ENCODE data around the gene G6PC1. TPM values are rescaled to one million over a fixed set of nuclear protein-coding genes. Genes with fewer than 3 reads are reported as not detected.

G6PC1 gene
- total and polyA plus RNA-seq, 2 of the 13 experiments (the other 11 are each of a cell fraction or from before 2014, with no cell fraction given), result 1.7 to 37.9 TPM

- TF ChIP-seq, protein P1, sequence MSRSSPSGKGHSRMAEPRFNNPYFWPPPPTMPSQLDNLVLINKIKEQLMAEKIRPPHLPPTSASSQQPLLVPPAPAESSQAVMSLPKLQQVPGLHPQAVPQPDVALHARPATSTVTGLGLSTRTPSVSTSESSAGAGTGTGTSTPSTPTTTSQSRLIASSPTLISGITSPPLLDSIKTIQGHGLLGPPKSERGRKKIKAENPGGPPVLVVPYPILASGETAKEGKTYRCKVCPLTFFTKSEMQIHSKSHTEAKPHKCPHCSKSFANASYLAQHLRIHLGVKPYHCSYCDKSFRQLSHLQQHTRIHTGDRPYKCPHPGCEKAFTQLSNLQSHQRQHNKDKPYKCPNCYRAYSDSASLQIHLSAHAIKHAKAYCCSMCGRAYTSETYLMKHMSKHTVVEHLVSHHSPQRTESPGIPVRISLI (CRISPR knock-in tag; IDR thresholded peaks at IDR 0.05; ENCODE audit: borderline replicate concordance), result peak; percentile 73; the same call in 1 of the 2 replicates
- 0 out of 2 replicates have a peak, but pooled peaks have one; percentile 41 for TF ChIP-seq ZNF552 (CRISPR knock-in tag; IDR thresholded peaks at IDR 0.05; ENCODE audit: borderline replicate concordance)
- peak; percentile 96 for TF ChIP-seq ESRRA (CRISPR knock-in tag; IDR thresholded peaks at IDR 0.05; ENCODE audit: low read depth)
- no peak for TF ChIP-seq ATM (IDR thresholded peaks at IDR 0.05; ENCODE audit: borderline replicate concordance)
- no peak for TF ChIP-seq MLLT10 (CRISPR knock-in tag; IDR thresholded peaks at IDR 0.05)
- TF ChIP-seq RARA (CRISPR knock-in tag; IDR thresholded peaks at IDR 0.05), result peak; percentile 93
- no peak for TF ChIP-seq NFATC3 (CRISPR knock-in tag; IDR thresholded peaks at IDR 0.05)
- no peak; the same call in 1 of the 2 replicates for TF ChIP-seq ZFP82 (CRISPR knock-in tag; IDR thresholded peaks at IDR 0.05; ENCODE audit: borderline replicate concordance)
- peak; percentile 0; the same call in 1 of the 2 replicates for TF ChIP-seq SMC3 (IDR thresholded peaks at IDR 0.05; ENCODE audit: low read length)
- no peak for TF ChIP-seq AKNA (CRISPR knock-in tag; IDR thresholded peaks at IDR 0.05; ENCODE audit: borderline replicate concordance)
- peak; percentile 64; the same call in 1 of the 2 replicates for TF ChIP-seq ZNF225 (CRISPR knock-in tag; IDR thresholded peaks at IDR 0.05)
- peak; percentile 90 for TF ChIP-seq ZNF350 (CRISPR knock-in tag; IDR thresholded peaks at IDR 0.05; ENCODE audit: borderline replicate concordance, low read depth)
- TF ChIP-seq ZHX1 (CRISPR knock-in tag; IDR thresholded peaks at IDR 0.05; ENCODE audit: low read depth), result peak; percentile 50; the same call in 1 of the 2 replicates
- peak; percentile 77 for TF ChIP-seq SKIL (CRISPR knock-in tag; IDR thresholded peaks at IDR 0.05; ENCODE audit: borderline replicate concordance)
- TF ChIP-seq, protein P2, sequence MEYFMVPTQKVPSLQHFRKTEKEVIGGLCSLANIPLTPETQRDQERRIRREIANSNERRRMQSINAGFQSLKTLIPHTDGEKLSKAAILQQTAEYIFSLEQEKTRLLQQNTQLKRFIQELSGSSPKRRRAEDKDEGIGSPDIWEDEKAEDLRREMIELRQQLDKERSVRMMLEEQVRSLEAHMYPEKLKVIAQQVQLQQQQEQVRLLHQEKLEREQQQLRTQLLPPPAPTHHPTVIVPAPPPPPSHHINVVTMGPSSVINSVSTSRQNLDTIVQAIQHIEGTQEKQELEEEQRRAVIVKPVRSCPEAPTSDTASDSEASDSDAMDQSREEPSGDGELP (IDR thresholded peaks at IDR 0.05; ENCODE audit: borderline replicate concordance, low read depth), result peak; percentile 82; the same call in 1 of the 2 replicates
- peak; percentile 78; the same call in 1 of the 2 replicates for TF ChIP-seq ZFP1 (CRISPR knock-in tag; IDR thresholded peaks at IDR 0.05)
These were observed 14.1 kb upstream of the G6PC1 start (continued) for GRCh38 chr17:42886283-42887176.

Measured in HepG2 (cell line).